ENCODE measurements around the gene TSPYL4.

Gene TSPYL4

GRCh38 chr6:116208056-116208785, 45.7 kb downstream of the TSPYL4 start:
- H3K4me3 ChIP-seq (replicated peaks; ENCODE audit: low read depth, low read length): no peak overlapping the region
- no peak for DNase-seq (ENCODE audit: extremely low read depth, low read depth)
- no peak for TF ChIP-seq CTCF (IDR thresholded peaks at IDR 0.05; ENCODE audit: low read depth, low read length, missing control alignments)

- no peak overlapping the region for H3K4me3 ChIP-seq (replicated peaks; ENCODE audit: low read depth, low read length)
- DNase-seq (ENCODE audit: extremely low read depth, low read depth): no peak
- TF ChIP-seq CTCF (IDR thresholded peaks at IDR 0.05; ENCODE audit: low read depth, low read length, missing control alignments): no peak
These were observed 47.5 kb downstream of the TSPYL4 start for GRCh38 chr6:116206231-116206903.

GRCh38 chr6:116205281-116205680, 48.6 kb downstream of the TSPYL4 start:
- no peak for DNase-seq (ENCODE audit: extremely low read depth, low read depth)
- no peak for TF ChIP-seq CTCF (IDR thresholded peaks at IDR 0.05; ENCODE audit: low read depth, low read length, missing control alignments)
- H3K4me3 ChIP-seq (replicated peaks; ENCODE audit: low read depth, low read length): no peak overlapping the region

- TF ChIP-seq CTCF (IDR thresholded peaks at IDR 0.05; ENCODE audit: low read depth, low read length, missing control alignments): no peak
- no peak overlapping the region for H3K4me3 ChIP-seq (replicated peaks; ENCODE audit: low read depth, low read length)
- DNase-seq (ENCODE audit: extremely low read depth, low read depth): no peak
These were observed 52.3 kb downstream of the TSPYL4 start for GRCh38 chr6:116201538-116201937.

GRCh38 chr6:116200619-116201249, 53.1 kb downstream of the TSPYL4 start:
- TF ChIP-seq CTCF (IDR thresholded peaks at IDR 0.05; ENCODE audit: low read depth, low read length, missing control alignments): no peak
- DNase-seq (ENCODE audit: extremely low read depth, low read depth): no peak
- H3K4me3 ChIP-seq (replicated peaks; ENCODE audit: low read depth, low read length): no peak overlapping the region

Data from HFF-Myc (cell line).